IPS DF 4.7 (cell line): ENCODE results near the gene POU3F3.
A peak's percentile ranks its signal among the peaks of the same experiment; 100 is the strongest.

Experiments
- DNase-seq: peaks from one replicate; pipeline ENCODE4 v3.0.0-alpha.2; 2013; ENCODE audit warnings: low spot score; ENCODE audit errors: extremely low read depth

Gene POU3F3

DNA sequence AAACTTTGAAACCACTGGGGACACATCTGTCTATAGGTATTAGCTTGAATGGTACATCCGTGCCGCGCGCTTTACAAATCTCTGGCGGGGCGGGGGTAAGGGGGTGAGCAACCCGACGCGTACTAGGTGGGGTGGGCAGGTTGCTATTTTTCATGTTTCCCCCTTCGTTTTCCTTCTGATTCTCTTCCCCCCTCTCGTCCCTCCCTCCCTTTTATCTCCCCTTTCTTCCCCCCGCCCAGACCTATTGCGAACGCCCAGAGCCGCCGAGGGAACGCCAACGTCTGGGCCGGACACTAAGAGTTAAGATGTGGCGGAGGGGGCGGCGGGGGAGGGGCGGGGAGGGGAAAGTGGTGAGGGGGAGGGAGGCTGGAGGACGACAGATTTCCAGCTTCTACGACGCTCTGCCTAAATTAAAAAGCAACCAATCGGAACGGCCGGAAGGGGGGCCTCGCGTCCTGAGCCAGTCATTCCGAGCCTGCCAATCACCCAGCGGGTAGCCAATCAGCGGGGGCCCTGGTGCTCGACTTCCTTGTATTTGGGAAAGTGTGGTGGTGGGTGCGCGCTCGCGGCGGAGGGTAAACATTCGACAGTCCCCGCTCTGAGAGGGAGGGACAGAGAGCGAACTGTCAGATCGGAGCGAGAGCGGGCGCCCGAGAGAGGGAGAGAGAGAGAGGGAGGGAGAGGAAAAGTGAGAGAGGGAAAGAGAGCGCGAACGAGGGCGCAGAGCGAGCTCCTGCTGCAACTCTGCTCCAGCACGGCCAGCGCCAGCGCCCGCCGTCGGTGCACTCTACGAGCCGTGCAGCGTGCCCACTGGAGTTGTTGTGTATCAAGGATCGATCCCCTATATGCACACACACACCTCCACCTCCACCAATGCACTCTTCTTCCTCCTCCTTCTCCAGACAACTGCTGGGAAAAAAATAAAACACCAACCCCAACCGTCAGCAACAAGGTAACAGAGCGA lies at the start of gene POU3F3:
TSS of gene POU3F3 (plus strand) at position 582 of the 964 bp plus-strand sequence. CDS start 1,396 bp downstream, outside the sequence.
- peak; percentile 95 for DNase-seq

DNA sequence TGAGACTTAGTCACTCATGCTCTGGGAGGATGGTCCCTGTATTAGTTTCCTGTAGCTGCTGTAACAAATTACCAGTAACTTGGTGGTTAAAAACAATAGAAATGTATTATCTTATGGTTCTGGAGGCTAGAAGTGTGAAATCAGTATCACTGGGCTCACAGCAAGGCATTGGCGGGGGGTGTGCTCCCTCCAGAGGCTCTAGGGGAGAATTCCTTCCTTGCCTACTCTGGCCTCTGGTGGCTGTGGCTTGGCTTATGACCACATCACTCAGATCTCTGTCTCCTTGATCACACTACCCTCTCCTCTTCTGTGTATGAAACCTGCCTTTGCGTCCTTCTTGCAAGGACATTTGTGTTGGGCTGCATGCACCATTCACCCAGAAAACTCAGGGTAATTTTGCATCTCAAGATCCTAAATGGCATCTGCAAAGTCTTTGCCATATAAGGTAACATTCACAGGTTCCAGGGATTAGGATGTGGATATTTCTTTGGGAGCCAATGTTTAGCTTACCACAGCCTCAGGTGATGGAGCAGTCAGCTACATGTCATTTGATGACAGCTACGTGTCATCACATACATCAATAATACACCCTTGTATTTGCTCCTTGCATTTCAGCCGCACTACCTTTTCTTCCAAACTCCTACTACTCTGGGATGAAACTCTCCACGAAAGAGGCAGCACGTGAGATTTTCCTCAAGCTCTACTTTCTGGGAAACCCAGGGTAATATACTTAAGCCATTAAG lies 49.6 kb upstream of the POU3F3 start:
- DNase-seq = no peak

DNA sequence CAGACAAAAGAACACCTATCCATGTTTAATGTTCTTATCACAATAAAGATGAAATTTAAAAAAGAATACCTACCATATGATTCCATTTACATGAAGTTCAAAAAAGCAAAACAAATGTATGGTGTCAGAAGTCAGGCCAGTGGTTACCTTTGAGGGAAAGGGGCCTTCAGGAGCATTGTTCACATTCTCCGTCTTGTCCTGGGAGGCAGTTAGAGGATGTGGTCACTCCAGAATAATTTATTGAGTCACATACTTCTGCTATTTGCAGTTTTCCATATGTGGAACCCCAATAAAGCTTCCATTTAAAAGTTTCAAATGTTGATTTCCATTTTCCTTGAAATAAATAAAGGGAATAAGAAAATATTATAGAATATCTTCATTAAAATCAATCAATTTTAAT lies 41.6 kb upstream of the POU3F3 start:
- DNase-seq = no peak

DNA sequence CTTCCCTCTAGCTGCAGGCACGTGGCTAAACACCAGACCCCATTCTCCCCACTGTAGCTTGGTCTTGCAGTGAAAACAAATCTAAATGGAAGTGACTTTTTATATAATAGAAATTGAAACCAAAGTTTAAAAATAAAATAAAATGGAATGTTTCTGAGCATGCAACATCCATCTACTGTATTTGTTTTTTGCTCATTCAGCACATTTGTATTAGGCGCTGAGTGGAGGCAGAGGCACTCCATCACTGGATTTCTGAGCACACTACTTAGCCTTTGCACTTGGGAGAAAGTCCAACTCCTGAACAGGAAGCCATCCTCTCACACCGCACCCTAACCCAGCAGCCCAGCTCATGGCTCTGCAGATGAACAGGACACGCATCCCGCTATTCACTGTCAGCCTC lies 37.8 kb upstream of the POU3F3 start:
- DNase-seq = no peak

DNA sequence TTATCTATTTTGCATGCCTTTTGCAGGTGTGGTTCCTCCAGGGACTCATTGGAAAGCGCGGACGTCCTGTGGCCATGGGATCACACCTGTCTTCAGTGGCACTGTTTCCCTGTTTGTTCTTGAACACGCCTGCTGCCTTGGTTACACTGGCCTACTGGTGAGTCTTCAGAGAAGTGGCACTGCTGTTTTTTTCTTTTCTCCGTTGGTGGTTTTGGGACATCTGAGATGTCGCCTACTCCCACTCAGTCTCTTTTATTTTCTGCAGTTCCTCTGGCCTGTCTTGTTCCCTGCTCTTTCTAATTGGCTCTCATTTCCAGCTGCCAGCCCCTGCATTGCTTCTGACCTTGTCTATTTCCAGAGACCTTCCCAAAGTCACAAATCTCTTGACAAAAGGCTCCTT lies 35.7 kb upstream of the POU3F3 start:
- DNase-seq = no peak

DNA sequence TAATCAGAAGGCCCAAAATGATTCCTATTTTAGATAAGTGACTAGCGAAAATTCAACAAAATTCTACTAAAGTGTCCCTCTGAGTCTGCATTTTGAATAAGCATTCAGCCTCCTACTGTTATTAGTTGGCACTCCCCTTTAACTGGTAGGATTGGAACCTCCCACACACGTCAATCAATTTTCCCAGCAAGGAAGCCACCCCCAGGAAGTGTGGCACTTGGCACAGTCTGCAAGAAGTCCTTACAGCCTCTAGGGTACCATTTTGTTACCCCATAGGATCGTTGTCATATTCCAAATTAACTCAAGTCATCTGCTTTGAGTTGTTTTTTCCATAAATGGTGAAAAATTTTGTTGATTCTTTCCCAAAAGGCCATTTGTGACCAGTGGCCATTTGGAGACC lies 33.8 kb upstream of the POU3F3 start:
- no peak for DNase-seq

DNA sequence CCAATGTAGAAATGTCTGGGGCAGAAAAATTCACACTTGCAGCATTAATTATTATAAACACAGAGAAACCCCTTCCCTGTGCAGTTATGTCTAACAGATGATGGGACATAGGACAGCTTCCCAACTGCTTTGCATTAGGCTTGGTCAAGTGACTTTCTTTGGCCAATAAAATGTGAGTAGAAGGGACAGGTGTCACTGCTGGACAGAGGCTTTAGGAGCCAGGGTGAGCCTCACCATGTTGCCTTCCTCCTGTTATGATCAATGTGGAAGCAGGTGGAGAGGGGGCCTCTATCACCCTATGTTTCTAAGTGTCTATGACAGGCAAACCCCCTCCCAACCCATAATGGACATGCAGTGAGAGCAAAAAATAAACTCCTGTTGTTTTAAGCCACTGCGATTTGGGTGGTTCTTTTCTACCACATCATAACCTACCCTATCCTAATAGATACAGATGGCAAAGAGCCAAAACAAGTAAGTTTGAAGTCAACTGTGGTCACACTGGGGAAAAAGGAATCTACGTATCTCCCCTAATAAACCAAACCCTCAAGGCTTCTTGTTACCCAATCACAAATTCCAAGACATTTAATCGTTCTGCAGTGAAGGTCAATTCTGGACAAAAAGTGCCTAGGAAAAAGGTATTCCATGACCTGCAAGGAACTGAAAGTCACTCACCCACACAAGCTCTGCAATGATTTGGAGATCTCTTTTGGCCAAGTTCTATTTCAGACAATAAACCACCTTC lies 28.6 kb upstream of the POU3F3 start:
- no peak for DNase-seq

DNA sequence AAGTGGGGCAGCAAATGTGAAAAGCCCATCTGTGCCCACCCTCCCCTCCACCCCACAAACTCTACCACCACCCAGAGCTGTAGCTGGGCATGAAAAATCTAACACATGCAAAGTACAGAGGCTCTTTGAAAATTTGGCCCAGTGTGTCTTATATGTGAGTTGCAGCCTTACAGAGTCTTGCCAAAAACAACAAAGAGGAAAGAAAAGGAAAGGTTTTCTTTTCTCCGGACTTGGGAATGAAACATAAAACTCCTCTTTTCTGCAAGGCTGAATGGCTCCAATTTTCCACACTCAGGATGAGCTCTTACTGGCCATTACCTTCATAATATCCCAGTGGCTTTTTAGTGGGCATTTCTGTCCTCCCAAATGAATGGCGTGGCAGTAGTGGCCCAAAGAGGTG lies 27.9 kb upstream of the POU3F3 start:
- no peak for DNase-seq

DNA sequence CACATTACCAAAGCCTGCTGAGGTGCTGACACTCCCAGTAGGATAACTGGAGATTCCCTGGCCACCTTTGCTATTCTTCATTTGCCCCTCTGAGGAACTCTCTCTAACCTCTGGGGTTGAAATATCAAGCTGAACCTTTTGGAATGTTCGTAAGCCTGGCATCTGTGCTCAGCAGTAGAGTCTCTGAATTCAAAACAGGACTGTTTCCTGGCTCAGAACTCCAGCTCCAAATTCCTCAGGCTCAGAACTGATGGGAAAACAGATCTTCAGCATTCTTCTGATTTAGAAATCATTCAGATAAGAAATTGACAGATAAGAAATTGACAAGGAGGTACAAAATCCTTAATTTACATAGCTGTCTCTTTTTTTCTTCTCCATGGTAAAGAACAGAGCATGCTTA lies 22.2 kb upstream of the POU3F3 start:
- no peak for DNase-seq

DNA sequence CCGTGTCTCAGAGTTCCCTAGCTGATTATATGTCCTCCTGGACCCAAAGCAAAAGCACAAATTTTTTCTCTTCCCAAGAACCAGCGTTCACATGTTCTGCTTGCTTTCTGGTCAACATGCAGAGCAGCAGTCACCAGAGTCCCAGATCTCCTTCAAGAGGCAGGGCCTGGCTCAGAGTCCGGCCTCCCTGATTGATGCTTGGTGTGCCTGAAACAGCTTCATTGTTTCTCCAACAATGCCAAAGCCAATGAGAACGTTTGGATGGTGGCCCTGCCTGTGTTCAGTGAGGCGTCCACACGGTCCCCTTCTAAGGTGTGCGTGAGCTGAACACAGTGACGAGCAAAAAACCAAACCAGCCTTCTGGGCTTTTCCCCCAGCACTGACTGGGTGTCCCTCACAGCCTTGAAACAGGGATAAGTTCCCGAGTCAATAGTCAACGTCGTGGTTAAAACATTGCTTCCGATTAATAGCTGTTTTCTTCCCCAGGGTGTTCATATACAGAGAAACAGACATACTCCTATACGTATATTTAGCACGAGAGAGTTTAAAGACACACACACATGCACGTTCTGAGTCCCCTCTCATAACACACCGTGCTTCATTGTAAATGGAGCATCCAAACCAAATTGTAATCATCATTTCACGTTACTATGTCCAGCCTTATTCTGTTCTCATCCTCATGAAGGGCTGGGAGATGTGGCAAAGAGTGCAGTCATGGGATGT lies 19.3 kb upstream of the POU3F3 start:
- DNase-seq = no peak

DNA sequence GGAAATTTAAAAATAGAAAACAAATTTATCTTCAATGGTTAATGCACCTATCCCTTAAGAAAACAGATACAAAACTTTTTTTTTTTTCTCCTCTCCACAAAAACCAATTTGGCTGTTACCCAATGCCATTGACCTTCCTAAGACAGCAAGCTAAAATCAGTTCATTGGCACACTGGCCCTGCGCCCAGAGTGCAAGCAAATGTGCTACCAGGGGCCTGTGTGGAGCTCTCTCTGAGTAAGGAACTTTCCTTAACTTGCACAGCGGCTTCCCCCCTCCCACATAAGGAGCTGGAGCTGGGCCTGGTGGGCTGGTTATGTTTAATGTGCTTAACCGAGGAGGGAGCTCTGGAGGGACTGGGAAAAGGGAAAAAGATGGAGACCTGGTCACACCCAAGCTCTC lies 17.6 kb upstream of the POU3F3 start:
- no peak for DNase-seq

DNA sequence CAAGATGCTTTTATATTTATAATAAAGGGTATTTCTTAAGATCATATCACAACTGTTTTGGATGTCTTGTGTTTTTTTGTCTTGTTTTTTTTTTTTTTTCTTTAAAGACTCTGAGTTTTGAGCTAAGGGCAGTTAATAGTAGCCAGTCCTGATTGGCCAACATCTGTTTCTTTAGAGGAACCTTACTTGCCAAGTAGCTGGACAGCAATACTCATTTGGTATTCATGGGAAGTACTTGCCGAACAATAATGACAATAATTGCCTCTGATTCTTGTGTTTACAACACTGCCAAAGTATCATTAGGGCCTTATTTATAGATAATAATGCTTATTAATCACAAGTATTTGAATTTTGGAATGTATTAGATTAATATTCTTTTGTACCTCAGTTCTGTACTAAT lies 17.1 kb upstream of the POU3F3 start:
- no peak for DNase-seq

DNA sequence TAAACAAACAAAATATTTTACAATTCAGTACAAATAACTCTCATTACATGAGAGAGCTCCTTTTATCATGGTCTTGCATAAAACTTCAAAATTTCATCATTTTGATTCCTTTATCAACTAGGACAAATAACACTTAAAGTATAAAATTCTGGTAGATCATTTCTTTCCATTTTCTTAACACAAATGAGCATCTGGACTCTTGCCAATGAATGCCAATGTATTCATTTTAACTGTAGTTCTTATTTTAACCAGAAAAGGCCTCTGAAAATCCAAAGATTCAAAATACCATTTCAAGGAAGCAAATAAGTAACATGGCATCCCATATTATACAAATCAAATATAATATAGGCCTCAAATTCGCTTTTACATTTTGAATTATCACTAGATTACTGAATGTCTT lies 13.8 kb upstream of the POU3F3 start:
- no peak for DNase-seq

DNA sequence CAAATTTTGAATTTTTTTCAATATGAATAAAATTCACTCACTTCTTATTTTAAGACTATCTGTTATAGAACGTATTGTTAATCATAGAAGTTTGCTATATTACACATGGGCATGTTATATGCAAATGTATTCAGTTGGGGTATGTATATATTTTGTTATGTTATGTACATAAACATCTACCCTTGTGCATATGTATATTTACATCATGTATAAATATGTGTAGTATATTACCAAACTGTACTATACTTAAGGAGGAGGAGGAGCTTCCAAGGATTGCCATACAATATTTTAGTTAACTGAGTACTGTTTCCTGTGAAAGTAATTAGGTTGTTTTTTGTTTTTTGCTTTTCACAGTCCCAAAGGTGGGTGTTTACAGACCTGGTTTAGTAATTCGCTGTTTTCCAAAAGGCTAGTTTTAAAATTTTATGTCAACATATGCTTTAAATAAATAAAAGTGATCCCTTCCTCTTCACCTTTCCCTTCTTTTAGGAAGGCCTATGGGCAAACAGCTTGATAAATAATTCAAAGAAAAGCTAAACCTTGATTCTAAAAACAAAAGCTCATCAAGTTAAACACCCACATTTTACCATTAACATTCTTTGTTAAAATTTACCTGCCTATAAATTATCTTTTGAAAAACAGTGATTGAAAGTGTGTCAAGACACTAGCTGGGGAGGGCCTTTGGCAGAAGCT lies 12.9 kb upstream of the POU3F3 start:
- no peak for DNase-seq

DNA sequence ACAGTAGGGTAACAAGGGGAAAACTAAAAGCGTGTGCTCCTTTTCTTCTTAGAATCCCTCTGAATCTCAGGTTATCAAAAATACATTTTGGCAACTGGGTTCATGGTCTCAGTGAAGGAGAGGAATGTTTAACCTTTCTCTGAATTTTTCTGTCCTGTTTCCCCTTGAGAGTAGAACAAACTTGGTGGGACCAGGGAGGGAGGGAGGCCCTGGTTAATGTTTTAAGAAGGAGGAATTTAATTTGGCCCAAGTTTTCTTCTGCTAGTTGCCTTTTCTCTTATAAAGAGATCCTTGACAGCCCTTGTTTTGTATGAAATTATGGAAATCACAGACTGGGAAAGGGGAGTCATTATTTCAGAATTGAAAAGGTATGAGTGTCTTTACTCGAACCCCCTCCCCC lies 12.2 kb upstream of the POU3F3 start:
- DNase-seq = no peak

DNA sequence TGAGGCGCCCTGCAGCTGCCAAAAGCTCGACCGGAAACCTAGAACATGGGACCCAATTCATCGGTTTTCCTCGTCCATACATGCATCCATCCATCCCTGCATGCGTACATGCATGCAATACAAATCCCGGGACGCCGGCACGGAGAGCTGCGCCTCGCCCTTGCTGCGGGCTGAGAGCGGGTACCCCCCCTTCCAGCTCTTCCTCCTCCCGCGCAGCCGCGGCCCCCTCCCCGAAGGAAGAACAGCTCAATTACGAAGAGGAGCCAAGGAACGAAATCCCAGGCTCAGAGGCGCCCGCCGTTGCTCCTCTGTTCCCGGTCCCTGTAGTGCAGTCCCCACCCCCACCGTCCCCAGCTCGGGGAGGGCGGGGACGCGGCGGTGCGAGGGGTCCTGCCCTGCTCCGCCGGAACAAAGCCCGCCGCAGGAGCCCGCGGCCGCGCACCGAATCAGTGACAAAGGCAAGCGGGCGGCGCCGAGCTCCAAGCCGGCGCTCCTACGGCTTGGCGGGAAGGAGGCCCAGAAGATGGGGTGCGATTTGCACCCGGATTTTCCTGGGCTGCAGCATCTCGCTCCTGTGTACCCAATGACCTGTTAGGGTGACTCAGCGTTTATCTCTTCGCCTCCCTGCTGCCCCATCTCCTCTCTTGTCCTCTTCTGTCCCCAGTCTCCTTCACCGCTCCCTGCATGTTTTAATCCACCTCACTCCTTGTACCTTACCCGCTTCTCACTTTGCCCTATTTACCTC lies 8.9 kb upstream of the POU3F3 start:
- no peak for DNase-seq

DNA sequence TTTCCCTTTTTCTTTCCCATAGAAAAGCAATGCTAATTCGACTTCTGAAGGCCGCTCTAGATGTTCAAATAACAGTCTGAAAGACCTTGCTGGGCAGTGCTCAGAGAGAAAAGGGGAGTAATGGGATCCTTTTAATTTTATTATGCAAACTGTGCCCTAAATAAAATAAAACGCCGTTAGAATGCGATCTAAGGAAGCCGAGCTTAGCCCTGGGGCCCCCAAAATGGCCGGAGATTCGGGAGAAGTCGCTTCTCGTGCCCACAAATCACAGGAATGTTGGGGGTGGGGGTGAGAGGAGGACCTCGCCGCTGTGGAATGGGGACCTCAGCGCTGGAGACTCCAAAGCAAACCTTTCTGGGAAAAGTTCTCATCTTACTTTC lies 8.4 kb upstream of the POU3F3 start:
- no peak for DNase-seq

DNA sequence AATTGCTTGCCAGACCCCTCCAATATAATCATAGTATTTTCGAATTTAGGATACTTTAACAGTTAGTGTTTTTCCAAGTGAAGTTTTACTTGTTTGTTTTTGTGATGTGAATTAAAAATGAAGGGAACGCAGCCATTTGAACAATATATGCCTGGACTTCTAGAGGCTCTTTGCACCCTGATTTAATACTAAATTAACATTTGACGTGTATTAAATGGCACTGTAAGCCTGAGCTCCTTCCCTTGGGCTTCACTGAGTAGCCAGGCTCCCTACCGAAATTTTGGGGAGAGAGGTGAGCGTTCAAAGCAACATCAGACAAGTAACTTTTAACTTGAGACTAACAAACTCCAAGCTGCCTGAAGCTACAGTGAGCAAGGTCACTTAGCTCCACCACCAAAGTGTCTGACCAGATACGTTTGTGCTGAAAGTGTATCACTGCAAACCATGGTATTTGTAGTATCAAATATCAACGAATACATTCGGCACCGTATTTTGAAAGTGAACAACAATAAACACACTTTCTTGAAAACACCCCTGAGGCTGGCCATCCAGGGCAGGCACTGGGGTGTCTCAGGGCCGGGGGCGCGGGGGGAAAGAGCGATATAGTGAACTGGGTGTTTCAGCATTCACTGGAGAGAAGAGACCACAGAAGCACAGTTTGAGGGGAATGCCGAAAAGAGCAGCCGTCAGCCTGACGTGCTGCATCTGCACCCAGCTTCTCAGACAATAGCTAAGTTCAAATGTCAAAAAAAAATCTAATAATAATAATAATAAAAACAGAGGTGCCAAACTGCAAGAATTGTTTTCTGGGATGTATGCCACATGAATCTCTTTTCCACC lies 7.7 kb upstream of the POU3F3 start:
- DNase-seq = no peak
